ACC112 (cell line): ENCODE measurements around the gene SPAG16.

ENCODE experiments used
- H2AFZ ChIP-seq: fragments of 200-600 bp; sonication (generic); one replicate; pipeline ENCODE4 v1.6.0; 2017; ENCODE audit warnings: antibody characterized with exemption, low read length; ENCODE audit not compliant: unreplicated experiment
- H3K27ac ChIP-seq: fragments of 200-600 bp; sonication (generic); 2 replicates; pipeline ENCODE4 v1.5.1; 2014; ENCODE audit warnings: low read depth, mild to moderate bottlenecking, antibody characterized with exemption, low read length, moderate library complexity
- H3K27me3 ChIP-seq: fragments of 200-600 bp; sonication (generic); 2 replicates; pipeline ENCODE4 v1.6.1; 2014; ENCODE audit warnings: mild to moderate bottlenecking, antibody characterized with exemption, low read length, moderate library complexity, mixed read lengths; ENCODE audit not compliant: insufficient read depth
- H3K36me3 ChIP-seq: fragments of 200-600 bp; sonication (generic); 2 replicates; pipeline ENCODE4 v1.6.1; 2016; ENCODE audit warnings: mild to moderate bottlenecking, antibody characterized with exemption, low read length, moderate library complexity, mixed read lengths; ENCODE audit not compliant: insufficient read depth
- H3K4me1 ChIP-seq: fragments of 200-600 bp; sonication (generic); one replicate; pipeline ENCODE4 v1.6.1; 2016; ENCODE audit warnings: low read length, mixed read lengths; ENCODE audit not compliant: insufficient read depth, unreplicated experiment, control insufficient read depth
- H3K4me3 ChIP-seq: fragments of 200-600 bp; sonication (generic); 2 replicates; pipeline ENCODE4 v1.5.1; 2014; ENCODE audit warnings: mild to moderate bottlenecking, low read depth, low read length
- H3K79me2 ChIP-seq: fragments of 200-600 bp; sonication (generic); one replicate; pipeline ENCODE4 v1.6.0; 2016; ENCODE audit warnings: low read length; ENCODE audit not compliant: control insufficient read depth, unreplicated experiment, insufficient read depth

SPAG16 gene

DNA sequence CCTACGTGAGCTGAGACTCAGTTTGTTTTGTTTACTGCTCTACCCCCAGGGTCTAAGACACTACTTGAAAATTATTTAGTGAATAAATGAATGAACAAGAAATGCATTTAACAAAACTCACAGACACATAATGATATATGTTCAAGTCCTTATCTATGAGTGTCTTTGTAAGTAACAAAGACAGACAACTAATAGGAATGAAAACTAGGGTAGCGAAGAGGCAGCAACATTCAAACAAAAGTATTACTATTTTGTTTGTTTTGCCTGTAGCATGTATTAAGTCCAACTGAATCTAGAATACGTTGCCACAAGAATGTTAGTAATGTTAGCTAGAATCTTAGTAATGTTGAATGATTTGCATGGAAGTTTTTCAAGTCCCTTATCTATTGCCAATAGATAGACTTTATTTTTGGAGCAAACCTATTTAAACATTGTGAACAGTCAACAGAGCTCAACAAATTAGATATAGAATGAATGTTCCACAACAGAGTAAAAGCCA, 981.8 kb downstream of the SPAG16 start:
- H2AFZ ChIP-seq: no peak overlapping the region
- no peaks in the 10 kb centered on the region for H3K79me2 ChIP-seq

DNA sequence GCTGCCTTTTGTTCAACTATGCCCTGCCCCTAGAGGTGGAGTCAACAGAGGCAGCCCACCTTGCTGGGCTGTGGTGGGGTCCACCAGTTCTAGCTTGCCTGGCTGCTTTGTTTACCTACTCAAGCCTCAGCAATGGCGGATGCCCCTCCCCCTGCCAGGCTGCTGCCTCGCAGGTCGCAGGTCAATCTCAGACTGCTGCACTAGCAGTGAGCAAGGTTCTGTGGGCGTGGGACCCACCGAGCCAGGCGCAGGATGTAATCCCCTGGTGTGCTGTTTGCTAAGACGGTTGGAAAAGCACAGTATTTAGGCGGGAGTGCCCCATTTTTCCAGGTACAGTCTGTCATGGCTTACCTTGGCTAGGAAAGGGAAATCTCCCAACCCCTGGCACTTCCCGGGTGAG, 993.6 kb downstream of the SPAG16 start:
- no peak overlapping the region for H3K27ac ChIP-seq
- H3K79me2 ChIP-seq: no peaks in the 10 kb centered on the region

More for the DNA sequence above, 981.8 kb downstream of the SPAG16 start:
- H3K4me1 ChIP-seq: peaks cover 11% of the 10 kb centered on the region
- no peaks in the 10 kb centered on the region for H3K36me3 ChIP-seq
- H3K27me3 ChIP-seq: no peaks in the 10 kb centered on the region
- H3K4me3 ChIP-seq: no peak overlapping the region
- no peak overlapping the region for H3K27ac ChIP-seq

DNA sequence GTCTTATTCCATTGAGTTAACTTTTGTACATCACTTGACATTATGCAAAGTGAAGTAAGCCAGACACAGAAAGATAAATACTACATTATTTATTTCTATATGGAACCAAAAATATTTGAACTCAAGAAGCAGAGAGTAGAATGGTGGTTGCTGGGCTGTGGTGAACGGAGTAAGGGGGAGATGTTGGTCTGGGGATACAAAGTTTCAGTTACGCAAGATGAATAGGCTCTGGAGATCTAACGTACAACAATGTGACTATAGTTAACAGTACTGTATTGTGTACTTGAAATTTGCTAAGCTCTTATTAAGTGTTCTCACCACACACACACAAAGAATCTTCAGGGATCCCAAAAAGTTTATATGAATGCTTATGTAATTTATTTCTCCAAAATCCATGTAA, 1001.7 kb downstream of the SPAG16 start:
- Histone ChIP-seq H3K27ac (no peak overlapping the region), H3K4me3 (no peak overlapping the region), H3K79me2 (no peaks in the 10 kb centered on the region), H3K27me3 (no peaks in the 10 kb centered on the region), H3K36me3 (no peaks in the 10 kb centered on the region), H2AFZ (no peak overlapping the region), H3K4me1 (no peaks in the 10 kb centered on the region)

More for the DNA sequence above, 993.6 kb downstream of the SPAG16 start:
- H3K4me3 ChIP-seq: no peak overlapping the region
- H3K36me3 ChIP-seq: no peaks in the 10 kb centered on the region
- no peak overlapping the region for H2AFZ ChIP-seq
- no peaks in the 10 kb centered on the region for H3K27me3 ChIP-seq
- H3K4me1 ChIP-seq: no peaks in the 10 kb centered on the region

DNA sequence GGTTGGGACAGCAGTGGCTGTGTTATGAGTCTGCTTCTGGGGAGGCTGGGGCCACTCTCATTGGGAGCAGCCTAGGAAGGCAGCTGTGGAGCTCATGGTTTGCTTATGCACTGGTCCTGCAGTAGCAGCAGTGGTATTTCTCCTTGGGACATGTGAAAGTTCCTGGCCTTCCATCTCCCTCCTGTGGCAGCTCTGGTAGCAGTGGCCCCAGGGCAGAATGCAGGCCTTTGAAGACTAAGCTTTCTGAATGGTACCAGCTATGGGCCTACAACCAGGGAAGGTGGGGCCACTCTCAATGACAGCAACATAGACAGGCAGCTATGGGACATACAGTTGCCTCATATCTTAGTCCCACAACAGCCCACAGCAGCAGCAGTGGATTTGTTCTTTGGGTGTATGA, 1009.3 kb downstream of the SPAG16 start:
- Histone ChIP-seq H2AFZ (no peak overlapping the region), H3K36me3 (no peaks in the 10 kb centered on the region), H3K79me2 (no peaks in the 10 kb centered on the region), H3K27ac (no peak overlapping the region), H3K27me3 (no peaks in the 10 kb centered on the region), H3K4me3 (no peak overlapping the region), H3K4me1 (no peaks in the 10 kb centered on the region)

DNA sequence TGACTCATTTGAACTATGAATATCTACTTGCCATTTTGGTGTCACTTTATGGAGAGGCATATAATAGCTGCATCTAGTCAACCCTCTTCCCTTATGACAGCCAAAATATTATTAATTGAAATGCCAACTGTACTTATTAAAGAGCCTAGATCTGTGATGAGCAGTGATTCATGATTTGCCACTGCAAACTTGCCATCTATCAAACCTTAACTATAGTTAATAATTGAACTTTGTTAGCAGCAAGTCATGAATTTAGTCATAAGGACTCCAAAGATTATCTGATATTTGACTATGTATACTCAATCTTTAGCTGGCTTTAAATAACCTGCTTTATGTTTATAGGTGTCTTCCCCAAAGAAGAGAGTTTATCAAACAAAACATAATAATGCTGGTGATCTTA, 1010.2 kb downstream of the SPAG16 start:
- no peaks in the 10 kb centered on the region for H3K4me1 ChIP-seq
- H3K4me3 ChIP-seq: no peak overlapping the region
- H2AFZ ChIP-seq: no peak overlapping the region
- H3K36me3 ChIP-seq: no peaks in the 10 kb centered on the region
- no peak overlapping the region for H3K27ac ChIP-seq
- no peaks in the 10 kb centered on the region for H3K79me2 ChIP-seq
- H3K27me3 ChIP-seq: no peaks in the 10 kb centered on the region

DNA sequence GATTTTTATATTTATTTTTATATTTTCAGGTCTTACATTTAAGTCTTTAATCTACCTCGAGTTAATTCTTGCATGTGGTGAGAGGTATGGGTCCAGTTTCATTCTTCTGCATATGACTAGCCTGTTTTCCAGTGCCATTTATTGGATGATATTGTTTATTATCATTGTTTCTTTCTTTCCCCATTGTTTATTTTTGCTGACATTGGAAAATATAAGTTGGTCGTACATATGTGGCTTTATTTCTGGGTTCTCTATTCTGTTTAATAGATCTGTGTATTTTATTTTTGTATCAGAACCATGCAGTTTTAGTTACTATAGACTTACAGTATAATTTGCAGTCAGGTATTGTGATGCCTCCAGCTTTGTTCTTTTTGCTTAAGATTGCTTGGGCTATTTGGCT, 1013.2 kb downstream of the SPAG16 start:
- H2AFZ ChIP-seq: no peak overlapping the region
- H3K27me3 ChIP-seq: no peaks in the 10 kb centered on the region
- no peaks in the 10 kb centered on the region for H3K36me3 ChIP-seq
- no peak overlapping the region for H3K4me3 ChIP-seq
- H3K79me2 ChIP-seq: no peaks in the 10 kb centered on the region
- H3K27ac ChIP-seq: no peak overlapping the region
- peaks cover 3% of the 10 kb centered on the region for H3K4me1 ChIP-seq

DNA sequence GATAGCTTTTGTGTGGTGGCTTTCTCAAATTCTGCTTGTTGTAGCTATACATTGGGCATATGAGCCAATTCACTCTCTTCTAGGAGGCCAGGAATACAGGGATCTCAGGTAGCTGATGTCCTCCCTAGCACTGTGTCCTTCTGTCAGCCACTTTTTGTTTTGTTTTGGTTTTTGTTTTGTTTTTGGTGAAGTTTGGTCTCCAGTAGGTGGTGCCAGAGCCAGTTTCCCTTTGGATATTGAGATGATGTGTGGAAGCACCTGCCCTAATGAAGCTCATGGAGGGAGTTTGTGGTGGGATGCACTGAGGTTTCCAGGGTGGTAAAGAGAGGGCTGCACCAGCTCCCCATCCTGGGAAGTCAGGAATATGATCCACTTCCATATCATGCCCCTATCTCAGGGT, 1026.1 kb downstream of the SPAG16 start:
- Histone ChIP-seq H3K4me3 (no peak overlapping the region), H3K79me2 (no peaks in the 10 kb centered on the region), H3K36me3 (no peaks in the 10 kb centered on the region), H3K27ac (no peak overlapping the region), H2AFZ (no peak overlapping the region), H3K4me1 (peaks cover 17% of the 10 kb centered on the region), H3K27me3 (no peaks in the 10 kb centered on the region)

DNA sequence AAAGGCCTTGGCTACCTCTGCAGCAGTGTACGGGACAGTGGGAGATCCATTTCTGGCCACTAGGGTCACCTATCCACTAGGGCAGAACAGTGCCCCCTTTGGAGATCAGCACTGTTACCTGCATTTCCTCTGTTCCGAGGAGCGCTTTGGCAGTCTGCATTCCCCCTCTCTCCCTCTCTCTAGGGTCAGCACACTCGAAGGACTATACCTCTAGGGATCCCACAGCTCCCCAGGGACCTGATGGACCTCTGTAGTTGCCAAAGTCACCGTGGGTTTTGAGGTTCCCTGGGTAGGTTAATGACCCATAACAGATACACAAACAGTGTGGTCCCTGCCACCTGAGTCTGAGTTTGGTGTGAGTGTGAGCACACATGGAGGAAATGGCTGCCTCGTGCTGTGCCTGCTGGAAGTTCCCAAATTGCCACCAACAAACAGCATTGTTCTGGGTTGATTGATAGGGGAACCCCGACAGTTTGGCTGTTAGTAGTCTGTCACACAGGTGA, 1026.8 kb downstream of the SPAG16 start:
- peak overlapping the region; percentile 57 for H2AFZ ChIP-seq
- H3K27ac ChIP-seq: no peak overlapping the region
- H3K27me3 ChIP-seq: no peaks in the 10 kb centered on the region
- H3K4me3 ChIP-seq: no peak overlapping the region
- H3K4me1 ChIP-seq: peaks cover 17% of the 10 kb centered on the region
- H3K79me2 ChIP-seq: no peaks in the 10 kb centered on the region
- H3K36me3 ChIP-seq: no peaks in the 10 kb centered on the region

DNA sequence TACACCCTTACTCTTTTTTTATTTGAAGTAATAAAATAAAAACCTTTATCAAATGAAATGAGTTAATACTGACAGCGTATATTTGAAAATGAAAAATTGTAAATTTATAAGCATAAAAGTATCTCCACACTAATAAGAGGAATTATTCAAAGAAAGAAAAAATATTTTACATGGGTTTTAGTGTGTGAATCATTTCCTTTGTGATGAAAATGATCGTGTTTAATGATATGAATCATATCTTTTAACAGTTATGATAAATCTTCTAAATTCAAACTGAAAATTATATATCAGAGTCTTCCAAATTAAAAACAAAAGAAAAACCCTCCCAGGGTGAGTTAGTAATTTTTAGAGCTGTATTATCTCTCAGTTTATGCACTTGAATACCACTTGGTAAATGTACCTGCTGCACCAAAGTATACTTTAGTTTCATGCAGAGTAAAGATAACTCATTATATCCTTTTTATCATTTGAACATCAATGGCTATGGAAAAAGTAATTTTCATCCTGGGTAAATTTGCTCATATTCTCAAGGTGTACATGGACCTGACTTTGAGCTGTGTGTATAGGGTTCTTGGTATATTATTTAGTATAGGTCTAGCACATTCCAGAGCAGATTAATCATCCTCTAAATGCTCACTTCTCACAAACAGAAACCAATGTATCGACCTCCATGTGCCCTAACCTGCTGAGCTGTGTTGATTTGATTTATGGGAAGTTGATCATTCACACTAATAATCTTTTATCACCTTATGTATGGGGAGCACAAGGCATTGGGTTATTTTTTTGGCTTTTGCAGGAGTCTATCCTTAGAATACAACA, 1027.9 kb downstream of the SPAG16 start:
- Histone ChIP-seq H3K79me2 (no peaks in the 10 kb centered on the region), H3K27ac (peak overlapping the region; percentile 58), H2AFZ (no peak overlapping the region), H3K36me3 (no peaks in the 10 kb centered on the region), H3K27me3 (no peaks in the 10 kb centered on the region), H3K4me1 (peaks cover 17% of the 10 kb centered on the region), H3K4me3 (peak overlapping the region; percentile 62)

DNA sequence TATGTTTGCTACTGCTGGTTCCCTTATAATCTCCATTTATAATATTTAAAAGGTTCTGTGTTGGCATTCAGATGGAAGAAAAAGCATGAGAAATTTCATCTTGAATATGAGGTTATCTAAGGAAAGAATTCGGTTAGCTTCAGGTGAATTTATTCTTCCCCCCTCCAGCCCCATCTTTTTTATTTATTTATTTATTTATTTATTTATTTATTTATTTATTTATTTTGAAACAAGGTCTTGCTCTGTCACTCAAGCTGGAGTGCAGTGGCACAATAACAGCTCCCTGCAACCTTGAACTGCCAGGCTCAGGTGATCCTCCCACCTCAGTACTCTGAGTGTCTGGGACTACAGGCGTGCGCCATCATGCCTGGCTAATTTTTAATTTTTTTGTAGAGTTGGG, 1031.1 kb downstream of the SPAG16 start:
- Histone ChIP-seq H2AFZ (no peak overlapping the region), H3K4me1 (peaks cover 17% of the 10 kb centered on the region), H3K79me2 (no peaks in the 10 kb centered on the region), H3K27me3 (no peaks in the 10 kb centered on the region), H3K4me3 (no peak overlapping the region), H3K36me3 (no peaks in the 10 kb centered on the region), H3K27ac (no peak overlapping the region)

DNA sequence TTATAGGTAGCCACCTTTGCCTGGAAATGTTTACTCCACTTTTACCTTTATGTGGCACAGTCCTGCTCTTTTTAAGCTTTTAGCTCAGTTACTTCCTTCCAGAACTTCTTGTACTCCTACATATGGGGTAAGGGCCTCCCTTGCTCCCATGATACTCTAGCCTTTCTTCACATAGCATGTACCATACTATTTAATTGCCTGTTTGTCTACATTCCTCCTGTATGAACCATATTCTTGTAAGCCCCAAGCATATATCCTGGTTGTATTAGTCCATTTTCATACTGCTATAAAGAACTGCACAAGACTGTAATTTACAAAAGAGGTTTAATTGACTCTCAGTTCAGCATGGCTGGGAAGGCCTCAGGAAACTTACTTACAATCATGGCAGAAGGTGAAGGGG, 1035.9 kb downstream of the SPAG16 start:
- no peaks in the 10 kb centered on the region for H3K79me2 ChIP-seq
- no peak overlapping the region for H3K4me3 ChIP-seq
- H3K27ac ChIP-seq: no peak overlapping the region
- H3K4me1 ChIP-seq: no peaks in the 10 kb centered on the region
- H3K36me3 ChIP-seq: no peaks in the 10 kb centered on the region
- no peak overlapping the region for H2AFZ ChIP-seq
- H3K27me3 ChIP-seq: no peaks in the 10 kb centered on the region
